OCI-LY3 (cell line): Measurements from ENCODE around the gene TOP3B.

Experiments
- H2AFZ ChIP-seq: fragments of 200-600, 300-600 bp; shearing (Covaris generic); 2 replicates; pipeline ENCODE4 v1.6.0; 2014; ENCODE audit warnings: antibody characterized with exemption, low read depth, low read length
- H3K27ac ChIP-seq: fragments of 200-600, 300-600 bp; sonication (generic); 2 replicates; pipeline ENCODE4 v1.5.1; 2014; ENCODE audit warnings: mild to moderate bottlenecking, low read length, moderate library complexity, mixed read lengths
- H3K27me3 ChIP-seq: fragments of 200-600, 300-600 bp; sonication (generic); 2 replicates; pipeline ENCODE4 v1.6.1; 2014; ENCODE audit warnings: low read depth, low read length, mixed read lengths
- H3K36me3 ChIP-seq: fragments of 200-600, 300-600 bp; sonication (generic); replicated peaks from 2 replicates; pipeline ENCODE3; 2014; ENCODE audit warnings: low read depth, low read length, mixed read lengths
- H3K4me1 ChIP-seq: fragments of 300-600, 200-600 bp; sonication (generic); 2 replicates; pipeline ENCODE4 v1.6.1; 2014; ENCODE audit warnings: low read length, mixed read lengths
- H3K4me2 ChIP-seq: fragments of 200-600, 300-600 bp; sonication (generic); 2 replicates; pipeline ENCODE4 v1.6.1; 2014; ENCODE audit warnings: low read length, mixed read lengths
- H3K4me3 ChIP-seq: fragments of 300-600, 200-600 bp; sonication (generic); 2 replicates; pipeline ENCODE4 v1.5.1; 2014; ENCODE audit warnings: antibody characterized with exemption, mild to moderate bottlenecking, low read length, moderate library complexity
- H3K79me2 ChIP-seq: fragments of 300-600, 200-600 bp; shearing (Covaris generic); 2 replicates; pipeline ENCODE4 v1.6.1; 2014; ENCODE audit warnings: mild to moderate bottlenecking, low read length, mixed read lengths
- H3K9ac ChIP-seq: fragments of 300-600, 200-600 bp; shearing (Covaris generic); 2 replicates; pipeline ENCODE4 v1.6.0; 2014; ENCODE audit warnings: mild to moderate bottlenecking, low read length, moderate library complexity
- H3K9me3 ChIP-seq: fragments of 200-600, 300-600 bp; shearing (Covaris generic); 2 replicates; pipeline ENCODE4 v1.6.1; 2014; ENCODE audit warnings: low read length, mixed read lengths; ENCODE audit not compliant: insufficient read depth
- H4K20me1 ChIP-seq: fragments of 200-600, 300-600 bp; sonication (generic); 2 replicates; pipeline ENCODE4 v1.6.1; 2016; ENCODE audit warnings: low read length, mixed read lengths; ENCODE audit not compliant: insufficient read depth
- EZH2phosphoT487 ChIP-seq: fragments of 200-600 bp; shearing (Covaris generic); IDR thresholded peaks from 2 replicates; pipeline ENCODE4 v1.6.1; 2018; ENCODE audit warnings: antibody characterized with exemption, mixed run types, low read depth
- TF ChIP-seq, protein P1 (sequence below): fragments of 200-600, 300-600 bp; sonication (generic); IDR thresholded peaks from 2 replicates; pipeline ENCODE4 v1.5.1; 2014; ENCODE audit warnings: antibody characterized with exemption, low read length, low read depth

TOP3B gene

DNA sequence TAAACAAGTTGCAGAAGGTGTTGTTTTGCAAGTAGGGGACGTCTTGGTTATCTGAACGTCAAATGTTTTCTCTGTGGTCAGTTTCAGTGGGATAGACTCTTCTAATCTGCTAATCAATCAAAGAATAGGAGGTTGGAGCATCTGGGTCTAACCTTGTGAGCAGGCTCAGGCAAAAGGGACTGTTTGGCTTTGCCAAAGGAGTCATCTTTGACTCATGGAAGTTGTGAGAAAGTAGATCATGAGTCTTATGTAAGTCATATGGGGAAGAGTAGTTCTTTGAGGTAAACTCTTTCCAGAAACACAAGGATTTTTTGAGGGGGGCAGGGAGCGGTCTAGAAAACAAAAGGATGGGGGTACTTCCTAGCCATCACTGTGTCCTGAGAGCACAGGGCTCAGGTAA, 27.1 kb upstream of the TOP3B start:
- Histone ChIP-seq H3K27ac (no peak overlapping the region), H3K4me3 (no peak overlapping the region), H2AFZ (no peak overlapping the region), H3K4me2 (no peak overlapping the region), H3K79me2 (no peaks in the 10 kb centered on the region), H3K36me3 (no peaks in the 10 kb centered on the region), H3K4me1 (peaks cover 16% of the 10 kb centered on the region), H3K27me3 (no peaks in the 10 kb centered on the region; the same call in 1 of the 2 replicates), H3K9ac (no peak overlapping the region), H3K9me3 (no peaks in the 10 kb centered on the region), H4K20me1 (no peaks in the 10 kb centered on the region)
- no peak for TF ChIP-seq EZH2phosphoT487
- TF ChIP-seq, protein P1, sequence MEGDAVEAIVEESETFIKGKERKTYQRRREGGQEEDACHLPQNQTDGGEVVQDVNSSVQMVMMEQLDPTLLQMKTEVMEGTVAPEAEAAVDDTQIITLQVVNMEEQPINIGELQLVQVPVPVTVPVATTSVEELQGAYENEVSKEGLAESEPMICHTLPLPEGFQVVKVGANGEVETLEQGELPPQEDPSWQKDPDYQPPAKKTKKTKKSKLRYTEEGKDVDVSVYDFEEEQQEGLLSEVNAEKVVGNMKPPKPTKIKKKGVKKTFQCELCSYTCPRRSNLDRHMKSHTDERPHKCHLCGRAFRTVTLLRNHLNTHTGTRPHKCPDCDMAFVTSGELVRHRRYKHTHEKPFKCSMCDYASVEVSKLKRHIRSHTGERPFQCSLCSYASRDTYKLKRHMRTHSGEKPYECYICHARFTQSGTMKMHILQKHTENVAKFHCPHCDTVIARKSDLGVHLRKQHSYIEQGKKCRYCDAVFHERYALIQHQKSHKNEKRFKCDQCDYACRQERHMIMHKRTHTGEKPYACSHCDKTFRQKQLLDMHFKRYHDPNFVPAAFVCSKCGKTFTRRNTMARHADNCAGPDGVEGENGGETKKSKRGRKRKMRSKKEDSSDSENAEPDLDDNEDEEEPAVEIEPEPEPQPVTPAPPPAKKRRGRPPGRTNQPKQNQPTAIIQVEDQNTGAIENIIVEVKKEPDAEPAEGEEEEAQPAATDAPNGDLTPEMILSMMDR = no peak

DNA sequence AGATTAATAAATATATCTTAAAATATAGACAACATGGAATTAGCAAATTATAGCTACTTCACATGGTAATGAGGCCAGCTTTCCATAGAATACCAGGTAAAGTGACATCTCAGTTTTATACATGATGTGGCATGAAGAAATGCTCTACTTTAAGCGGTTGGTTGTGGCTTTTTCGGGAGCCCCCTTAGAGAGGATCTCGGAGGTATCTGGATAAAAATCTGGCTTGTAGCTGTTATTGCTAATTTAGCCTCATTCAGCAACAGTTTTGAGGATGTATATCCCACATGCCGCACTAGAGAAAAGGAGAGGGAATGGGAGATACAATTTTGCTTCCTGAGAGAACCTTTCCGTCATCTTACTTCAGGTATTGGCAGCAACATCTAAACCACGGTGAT, 24.0 kb upstream of the TOP3B start:
- Histone ChIP-seq H3K79me2 (no peaks in the 10 kb centered on the region), H4K20me1 (no peaks in the 10 kb centered on the region), H3K9me3 (no peaks in the 10 kb centered on the region), H3K9ac (no peak overlapping the region), H3K4me1 (peaks cover 16% of the 10 kb centered on the region), H3K36me3 (no peaks in the 10 kb centered on the region), H3K4me3 (no peak overlapping the region), H2AFZ (no peak overlapping the region), H3K27me3 (peaks cover 7% of the 10 kb centered on the region), H3K4me2 (no peak overlapping the region), H3K27ac (no peak overlapping the region)
- TF ChIP-seq, protein P1 = no peak
- no peak for TF ChIP-seq EZH2phosphoT487

DNA sequence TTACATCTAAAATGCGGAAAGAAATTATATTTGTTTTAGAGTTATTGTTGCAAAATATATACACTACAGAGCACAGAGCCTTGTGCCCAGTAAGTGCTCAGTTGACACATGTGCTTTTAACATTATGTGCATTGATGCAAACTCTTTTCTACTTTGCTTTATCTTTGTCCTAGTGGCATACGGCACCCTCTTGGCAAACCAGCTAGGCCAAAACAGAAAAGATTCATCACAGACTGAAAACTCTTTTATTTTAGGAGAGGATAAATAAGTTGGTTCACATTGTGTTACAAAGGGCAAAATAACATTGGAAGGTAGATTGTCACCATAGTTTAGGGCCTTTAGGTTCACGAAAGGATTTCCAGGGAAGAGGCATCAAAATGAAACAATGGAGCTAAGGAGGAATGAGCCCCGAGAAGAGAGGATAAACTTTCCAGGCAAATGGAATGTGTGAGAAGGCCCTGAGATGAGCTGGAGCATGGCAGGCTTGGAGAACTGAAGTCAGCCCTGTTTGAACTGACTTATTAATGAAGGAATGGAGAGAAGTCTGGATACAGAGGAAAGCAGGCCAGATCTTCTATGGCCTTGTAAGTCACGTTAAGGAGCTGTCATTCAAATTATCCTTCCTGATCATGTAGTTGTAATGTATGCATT, 23.5 kb upstream of the TOP3B start:
- TF ChIP-seq, protein P1 = no peak
- no peak for TF ChIP-seq EZH2phosphoT487
- no peaks in the 10 kb centered on the region for H3K79me2 ChIP-seq
- no peak overlapping the region for H2AFZ ChIP-seq
- H3K4me2 ChIP-seq = no peak overlapping the region
- H3K27ac ChIP-seq = no peak overlapping the region
- H4K20me1 ChIP-seq = no peaks in the 10 kb centered on the region
- no peaks in the 10 kb centered on the region for H3K9me3 ChIP-seq
- peaks cover 14% of the 10 kb centered on the region for H3K4me1 ChIP-seq
- H3K27me3 ChIP-seq = peaks cover 12% of the 10 kb centered on the region
- no peak overlapping the region for H3K9ac ChIP-seq
- H3K4me3 ChIP-seq = no peak overlapping the region
- H3K36me3 ChIP-seq = no peaks in the 10 kb centered on the region

DNA sequence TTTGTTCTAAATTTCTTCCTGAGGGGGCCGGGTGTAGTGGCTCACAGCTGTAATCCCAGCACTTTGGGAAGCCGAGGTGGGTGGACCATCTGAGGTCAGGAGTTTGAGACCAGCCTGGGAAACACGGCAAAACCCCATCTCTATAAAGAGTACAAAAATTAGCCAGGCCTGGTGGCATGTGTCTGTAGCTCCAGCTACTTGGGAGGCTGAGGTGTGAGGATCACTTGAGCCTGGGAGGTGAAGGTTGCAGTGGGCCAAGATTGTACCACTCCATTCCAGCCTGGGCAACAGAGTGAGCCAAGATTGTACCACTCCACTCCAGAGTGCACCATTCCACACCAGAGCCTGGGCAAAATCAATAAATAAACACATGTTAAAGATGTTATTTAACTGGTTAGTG, 20.6 kb upstream of the TOP3B start:
- Histone ChIP-seq H3K9ac (no peak overlapping the region), H3K9me3 (no peaks in the 10 kb centered on the region), H3K36me3 (no peaks in the 10 kb centered on the region), H3K27me3 (peaks cover 16% of the 10 kb centered on the region), H2AFZ (no peak overlapping the region), H4K20me1 (no peaks in the 10 kb centered on the region), H3K4me2 (no peak overlapping the region), H3K27ac (no peak overlapping the region), H3K79me2 (no peaks in the 10 kb centered on the region), H3K4me3 (no peak overlapping the region), H3K4me1 (no peaks in the 10 kb centered on the region)
- no peak for TF ChIP-seq EZH2phosphoT487
- TF ChIP-seq, protein P1 = no peak
